ENCODE data around the gene ATE1.

DNA sequence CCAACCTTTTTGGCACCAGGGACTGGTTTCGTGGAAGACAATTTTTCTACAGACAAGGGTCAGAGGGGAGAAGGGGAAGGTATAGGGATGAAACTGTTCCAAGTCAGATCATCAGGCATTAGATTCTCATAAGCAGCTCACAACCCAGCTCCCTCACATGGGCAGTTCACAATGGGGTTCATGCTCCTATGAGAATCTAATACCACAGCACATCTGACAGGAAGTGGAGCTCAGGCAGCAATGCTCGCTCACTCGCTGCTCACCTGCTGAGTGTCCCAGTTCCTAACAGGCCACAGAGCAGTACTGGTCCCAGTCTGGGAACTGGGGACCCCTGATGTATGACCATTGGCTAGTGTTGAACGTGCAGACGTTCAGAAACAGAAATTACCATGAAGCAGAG is 63.7 kb downstream of the ATE1 start:
- no peak for TF ChIP-seq SP1 (CRISPR knock-in tag; conservative IDR thresholded peaks at IDR 0.05)
- TF ChIP-seq TEAD4 (CRISPR knock-in tag; IDR thresholded peaks at IDR 0.05) = no peak
- no peak for TF ChIP-seq NR3C1 (CRISPR knock-in tag; conservative IDR thresholded peaks at IDR 0.05; ENCODE audit: low read depth)
- TF ChIP-seq GRHL2 (CRISPR knock-in tag; IDR thresholded peaks at IDR 0.05; ENCODE audit: insufficient replicate concordance, severe bottlenecking) = no peak
- no peak for TF ChIP-seq GABPB1 (CRISPR knock-in tag; IDR thresholded peaks at IDR 0.05)
- no peak for TF ChIP-seq IRF2 (CRISPR knock-in tag; IDR thresholded peaks at IDR 0.05; ENCODE audit: borderline replicate concordance, low read depth)
- TF ChIP-seq MXD4 (CRISPR knock-in tag; IDR thresholded peaks at IDR 0.05; ENCODE audit: borderline replicate concordance) = no peak
- TF ChIP-seq, protein P1, sequence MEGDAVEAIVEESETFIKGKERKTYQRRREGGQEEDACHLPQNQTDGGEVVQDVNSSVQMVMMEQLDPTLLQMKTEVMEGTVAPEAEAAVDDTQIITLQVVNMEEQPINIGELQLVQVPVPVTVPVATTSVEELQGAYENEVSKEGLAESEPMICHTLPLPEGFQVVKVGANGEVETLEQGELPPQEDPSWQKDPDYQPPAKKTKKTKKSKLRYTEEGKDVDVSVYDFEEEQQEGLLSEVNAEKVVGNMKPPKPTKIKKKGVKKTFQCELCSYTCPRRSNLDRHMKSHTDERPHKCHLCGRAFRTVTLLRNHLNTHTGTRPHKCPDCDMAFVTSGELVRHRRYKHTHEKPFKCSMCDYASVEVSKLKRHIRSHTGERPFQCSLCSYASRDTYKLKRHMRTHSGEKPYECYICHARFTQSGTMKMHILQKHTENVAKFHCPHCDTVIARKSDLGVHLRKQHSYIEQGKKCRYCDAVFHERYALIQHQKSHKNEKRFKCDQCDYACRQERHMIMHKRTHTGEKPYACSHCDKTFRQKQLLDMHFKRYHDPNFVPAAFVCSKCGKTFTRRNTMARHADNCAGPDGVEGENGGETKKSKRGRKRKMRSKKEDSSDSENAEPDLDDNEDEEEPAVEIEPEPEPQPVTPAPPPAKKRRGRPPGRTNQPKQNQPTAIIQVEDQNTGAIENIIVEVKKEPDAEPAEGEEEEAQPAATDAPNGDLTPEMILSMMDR (IDR thresholded peaks at IDR 0.05) = no peak
- no peak for TF ChIP-seq ZNF232 (CRISPR knock-in tag; IDR thresholded peaks at IDR 0.05)
- TF ChIP-seq, protein P2, sequence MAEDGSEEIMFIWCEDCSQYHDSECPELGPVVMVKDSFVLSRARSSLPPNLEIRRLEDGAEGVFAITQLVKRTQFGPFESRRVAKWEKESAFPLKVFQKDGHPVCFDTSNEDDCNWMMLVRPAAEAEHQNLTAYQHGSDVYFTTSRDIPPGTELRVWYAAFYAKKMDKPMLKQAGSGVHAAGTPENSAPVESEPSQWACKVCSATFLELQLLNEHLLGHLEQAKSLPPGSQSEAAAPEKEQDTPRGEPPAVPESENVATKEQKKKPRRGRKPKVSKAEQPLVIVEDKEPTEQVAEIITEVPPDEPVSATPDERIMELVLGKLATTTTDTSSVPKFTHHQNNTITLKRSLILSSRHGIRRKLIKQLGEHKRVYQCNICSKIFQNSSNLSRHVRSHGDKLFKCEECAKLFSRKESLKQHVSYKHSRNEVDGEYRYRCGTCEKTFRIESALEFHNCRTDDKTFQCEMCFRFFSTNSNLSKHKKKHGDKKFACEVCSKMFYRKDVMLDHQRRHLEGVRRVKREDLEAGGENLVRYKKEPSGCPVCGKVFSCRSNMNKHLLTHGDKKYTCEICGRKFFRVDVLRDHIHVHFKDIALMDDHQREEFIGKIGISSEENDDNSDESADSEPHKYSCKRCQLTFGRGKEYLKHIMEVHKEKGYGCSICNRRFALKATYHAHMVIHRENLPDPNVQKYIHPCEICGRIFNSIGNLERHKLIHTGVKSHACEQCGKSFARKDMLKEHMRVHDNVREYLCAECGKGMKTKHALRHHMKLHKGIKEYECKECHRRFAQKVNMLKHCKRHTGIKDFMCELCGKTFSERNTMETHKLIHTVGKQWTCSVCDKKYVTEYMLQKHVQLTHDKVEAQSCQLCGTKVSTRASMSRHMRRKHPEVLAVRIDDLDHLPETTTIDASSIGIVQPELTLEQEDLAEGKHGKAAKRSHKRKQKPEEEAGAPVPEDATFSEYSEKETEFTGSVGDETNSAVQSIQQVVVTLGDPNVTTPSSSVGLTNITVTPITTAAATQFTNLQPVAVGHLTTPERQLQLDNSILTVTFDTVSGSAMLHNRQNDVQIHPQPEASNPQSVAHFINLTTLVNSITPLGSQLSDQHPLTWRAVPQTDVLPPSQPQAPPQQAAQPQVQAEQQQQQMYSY (CRISPR knock-in tag; IDR thresholded peaks at IDR 0.05) = no peak

Measured in WTC11 (cell line).